GM06990 (cell line): Measurements from ENCODE around the gene PTPN14.

ENCODE experiments used
- DNase-seq: peaks from one replicate; pipeline ENCODE4 v3.0.0-alpha.2; 2011; ENCODE audit not compliant: insufficient read length; ENCODE audit errors: extremely low read depth
- H3K27me3 ChIP-seq: replicated peaks from 2 replicates; pipeline ENCODE4 v1.6.0; 2011; ENCODE audit warnings: low read length; ENCODE audit not compliant: control insufficient read depth, insufficient read depth
- H3K36me3 ChIP-seq: 2 replicates; pipeline ENCODE4 v1.5.1; 2011; ENCODE audit warnings: low read length; ENCODE audit not compliant: control insufficient read depth, insufficient read depth
- H3K4me3 ChIP-seq: replicated peaks from 2 replicates; pipeline ENCODE4 v1.5.1; 2011; ENCODE audit warnings: low read depth, mild to moderate bottlenecking, control low read depth, low read length
- TF ChIP-seq, protein P1 (sequence below): IDR thresholded peaks from 2 replicates; pipeline ENCODE4 v1.5.1; 2011; ENCODE audit warnings: low read length, control low read depth, mild to moderate bottlenecking, inconsistent platforms; ENCODE audit not compliant: insufficient read depth, poor library complexity, severe bottlenecking

PTPN14 gene

DNA sequence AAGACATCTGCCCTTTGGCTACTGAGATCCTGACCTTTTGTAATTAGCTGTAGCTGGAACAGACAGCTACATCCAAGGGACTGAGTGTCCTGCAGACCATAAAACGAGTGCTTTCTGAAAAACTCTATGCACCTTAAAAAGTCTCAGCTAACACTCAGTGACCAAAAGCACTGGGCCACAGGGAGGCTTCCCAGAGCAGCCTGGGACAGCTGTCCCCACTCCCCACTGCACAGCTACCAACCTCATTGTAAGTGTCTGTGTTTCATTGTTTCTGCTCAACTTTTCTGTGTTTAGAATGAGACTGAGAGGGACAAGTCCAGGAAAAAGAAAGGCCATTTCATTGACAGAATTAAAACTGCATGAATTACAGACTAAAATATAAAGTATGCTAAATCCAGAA, 189.8 kb downstream of the PTPN14 start:
- Histone ChIP-seq H3K27me3 (no peaks in the 10 kb centered on the region; the same call in 1 of the 2 replicates), H3K4me3 (no peak overlapping the region), H3K36me3 (no peaks in the 10 kb centered on the region)
- TF ChIP-seq, protein P1, sequence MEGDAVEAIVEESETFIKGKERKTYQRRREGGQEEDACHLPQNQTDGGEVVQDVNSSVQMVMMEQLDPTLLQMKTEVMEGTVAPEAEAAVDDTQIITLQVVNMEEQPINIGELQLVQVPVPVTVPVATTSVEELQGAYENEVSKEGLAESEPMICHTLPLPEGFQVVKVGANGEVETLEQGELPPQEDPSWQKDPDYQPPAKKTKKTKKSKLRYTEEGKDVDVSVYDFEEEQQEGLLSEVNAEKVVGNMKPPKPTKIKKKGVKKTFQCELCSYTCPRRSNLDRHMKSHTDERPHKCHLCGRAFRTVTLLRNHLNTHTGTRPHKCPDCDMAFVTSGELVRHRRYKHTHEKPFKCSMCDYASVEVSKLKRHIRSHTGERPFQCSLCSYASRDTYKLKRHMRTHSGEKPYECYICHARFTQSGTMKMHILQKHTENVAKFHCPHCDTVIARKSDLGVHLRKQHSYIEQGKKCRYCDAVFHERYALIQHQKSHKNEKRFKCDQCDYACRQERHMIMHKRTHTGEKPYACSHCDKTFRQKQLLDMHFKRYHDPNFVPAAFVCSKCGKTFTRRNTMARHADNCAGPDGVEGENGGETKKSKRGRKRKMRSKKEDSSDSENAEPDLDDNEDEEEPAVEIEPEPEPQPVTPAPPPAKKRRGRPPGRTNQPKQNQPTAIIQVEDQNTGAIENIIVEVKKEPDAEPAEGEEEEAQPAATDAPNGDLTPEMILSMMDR = no peak
- DNase-seq = no peak

DNA sequence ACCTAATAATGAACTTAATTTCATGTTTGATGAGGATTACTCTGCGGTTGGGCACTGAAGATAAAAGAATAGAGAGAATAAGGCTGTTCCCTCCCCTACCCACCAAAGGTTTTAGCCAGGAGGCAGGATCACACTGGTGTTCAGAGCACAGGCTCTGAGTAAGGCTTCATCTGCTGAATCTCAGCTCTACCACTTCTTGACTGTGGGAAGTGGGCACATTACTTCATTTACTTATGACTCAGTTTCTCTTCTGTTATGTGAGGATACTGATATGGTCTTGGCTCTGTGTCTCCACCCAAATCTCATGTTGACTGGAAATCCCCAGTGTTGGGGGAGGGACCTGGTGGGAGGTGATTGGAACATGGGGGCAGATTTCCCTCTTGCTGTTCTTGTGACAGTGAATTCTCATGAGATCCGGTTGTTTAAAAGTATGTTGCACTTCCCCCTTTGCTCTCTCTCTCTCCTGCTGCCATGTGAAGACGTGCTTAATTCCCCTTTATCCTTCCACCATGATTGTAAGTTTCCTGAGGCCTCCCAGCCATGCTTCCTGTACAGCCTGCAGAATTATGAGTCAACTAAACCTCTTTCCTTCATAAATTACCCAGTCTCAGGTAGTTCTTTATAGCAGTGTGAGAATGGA, 190.8 kb downstream of the PTPN14 start:
- TF ChIP-seq, protein P1 = no peak
- no peaks in the 10 kb centered on the region; the same call in 1 of the 2 replicates for H3K27me3 ChIP-seq
- no peak for DNase-seq
- H3K4me3 ChIP-seq = no peak overlapping the region
- no peaks in the 10 kb centered on the region for H3K36me3 ChIP-seq

DNA sequence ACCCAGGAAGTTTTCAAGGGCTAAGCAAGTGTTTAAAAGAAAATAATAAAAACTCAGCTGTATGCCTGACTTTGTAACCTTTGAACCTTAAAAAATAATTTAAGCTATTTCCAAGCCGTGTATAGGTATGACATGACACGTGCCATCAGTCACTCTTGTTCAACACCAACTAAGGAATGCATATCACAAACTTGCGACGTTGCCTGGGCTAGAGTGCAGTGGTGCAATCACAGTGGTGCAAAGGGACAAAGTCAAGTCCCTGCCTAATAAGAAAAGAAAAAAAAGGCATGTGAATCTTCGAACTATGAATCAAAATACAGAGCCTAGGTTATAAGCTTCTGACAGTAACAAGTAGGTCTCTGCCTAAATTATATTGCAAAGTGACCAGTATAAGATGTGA, 191.3 kb downstream of the PTPN14 start:
- TF ChIP-seq, protein P1 = no peak
- H3K27me3 ChIP-seq = no peaks in the 10 kb centered on the region; the same call in 1 of the 2 replicates
- DNase-seq = no peak
- H3K4me3 ChIP-seq = no peak overlapping the region
- no peaks in the 10 kb centered on the region for H3K36me3 ChIP-seq

- DNase-seq = no peak
- H3K4me3 ChIP-seq = no peak overlapping the region
- H3K27me3 ChIP-seq = no peaks in the 10 kb centered on the region
- TF ChIP-seq, protein P1 = no peak
- H3K36me3 ChIP-seq = no peaks in the 10 kb centered on the region
Observed at GRCh38 chr1:214354440-214355148, 196.8 kb downstream of the PTPN14 start.

DNA sequence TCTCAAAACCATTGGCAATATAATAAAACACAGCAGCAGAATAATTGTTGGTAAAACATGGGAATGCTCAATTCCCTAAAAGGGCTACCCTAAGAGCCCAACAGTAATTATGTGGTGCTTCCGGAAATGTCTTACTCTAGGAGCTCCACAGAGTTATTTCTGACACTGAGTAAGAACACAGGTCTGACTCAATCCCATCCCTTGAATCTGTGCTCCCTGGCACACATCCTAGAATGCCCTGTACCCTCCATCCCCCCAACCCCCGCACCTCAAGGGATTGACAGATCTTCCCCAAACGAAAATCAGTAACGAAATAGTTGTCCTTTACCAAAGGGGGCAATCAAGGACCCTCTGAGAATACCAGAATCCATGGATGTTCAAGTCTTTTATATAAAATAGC, 198.6 kb downstream of the PTPN14 start:
- Histone ChIP-seq H3K36me3 (no peaks in the 10 kb centered on the region), H3K27me3 (no peaks in the 10 kb centered on the region), H3K4me3 (no peak overlapping the region)
- DNase-seq = no peak
- TF ChIP-seq, protein P1 = no peak
